Fibroblast of pulmonary artery (primary cell): ENCODE measurements around the gene BTG1.

Source experiments
- DNase-seq: peaks from one replicate; pipeline ENCODE4 v3.0.0-alpha.2; 2010; ENCODE audit warnings: low read depth
- H3K4me3 ChIP-seq: replicated peaks from 2 replicates; pipeline ENCODE4 v1.5.1; 2011; ENCODE audit warnings: low read depth, mild to moderate bottlenecking, control low read depth, low read length, moderate library complexity
- TF ChIP-seq, protein P1 (sequence below): IDR thresholded peaks from 2 replicates; pipeline ENCODE4 v1.5.1; 2011; ENCODE audit warnings: mild to moderate bottlenecking, control low read depth, low read length, inconsistent platforms; ENCODE audit errors: missing control alignments

BTG1 gene

GRCh38 chr12:92144631-92145480, 790 bp downstream of the BTG1 start:
- DNase-seq: peak; percentile 46
- H3K4me3 ChIP-seq: peak overlapping the region; percentile 97
- TF ChIP-seq, protein P1, sequence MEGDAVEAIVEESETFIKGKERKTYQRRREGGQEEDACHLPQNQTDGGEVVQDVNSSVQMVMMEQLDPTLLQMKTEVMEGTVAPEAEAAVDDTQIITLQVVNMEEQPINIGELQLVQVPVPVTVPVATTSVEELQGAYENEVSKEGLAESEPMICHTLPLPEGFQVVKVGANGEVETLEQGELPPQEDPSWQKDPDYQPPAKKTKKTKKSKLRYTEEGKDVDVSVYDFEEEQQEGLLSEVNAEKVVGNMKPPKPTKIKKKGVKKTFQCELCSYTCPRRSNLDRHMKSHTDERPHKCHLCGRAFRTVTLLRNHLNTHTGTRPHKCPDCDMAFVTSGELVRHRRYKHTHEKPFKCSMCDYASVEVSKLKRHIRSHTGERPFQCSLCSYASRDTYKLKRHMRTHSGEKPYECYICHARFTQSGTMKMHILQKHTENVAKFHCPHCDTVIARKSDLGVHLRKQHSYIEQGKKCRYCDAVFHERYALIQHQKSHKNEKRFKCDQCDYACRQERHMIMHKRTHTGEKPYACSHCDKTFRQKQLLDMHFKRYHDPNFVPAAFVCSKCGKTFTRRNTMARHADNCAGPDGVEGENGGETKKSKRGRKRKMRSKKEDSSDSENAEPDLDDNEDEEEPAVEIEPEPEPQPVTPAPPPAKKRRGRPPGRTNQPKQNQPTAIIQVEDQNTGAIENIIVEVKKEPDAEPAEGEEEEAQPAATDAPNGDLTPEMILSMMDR: no peak

- H3K4me3 ChIP-seq: peak overlapping the region; percentile 97
- TF ChIP-seq, protein P1: peak; percentile 95
- DNase-seq: peak; percentile 98
Measured at GRCh38 chr12:92143686-92144630, 1.7 kb downstream of the BTG1 start.

- TF ChIP-seq, protein P1: no peak
- no peak for DNase-seq
- peak overlapping the region; percentile 97 for H3K4me3 ChIP-seq
Measured at GRCh38 chr12:92143258-92143657, 2.4 kb downstream of the BTG1 start.

GRCh38 chr12:92142251-92142926, 3.3 kb downstream of the BTG1 start:
- TF ChIP-seq, protein P1: no peak
- peak overlapping the region; percentile 97 for H3K4me3 ChIP-seq
- no peak for DNase-seq

- TF ChIP-seq, protein P1: no peak
- peak overlapping the region; percentile 97 for H3K4me3 ChIP-seq
- DNase-seq: no peak
Measured at GRCh38 chr12:92141591-92142121, 4.0 kb downstream of the BTG1 start.

- DNase-seq: no peak
- H3K4me3 ChIP-seq: peak overlapping the region; percentile 97
- TF ChIP-seq, protein P1: no peak
Measured at GRCh38 chr12:92140896-92141536, 4.6 kb downstream of the BTG1 start.
